Fibroblast of skin of left quadriceps (primary cell): ENCODE results near the gene ZNF609.
"Not testable (repeated sequence)": the region's sequence is repeated elsewhere in the genome, so short reads cannot be mapped to it uniquely, and the experiment has no call there.

ENCODE experiments used
- DNase-seq, 2 experiments: peaks; one replicate each; pipeline ENCODE4 v3.0.0-alpha.2; 2013; ENCODE audit warnings: low read depth in 2 of 2

Gene ZNF609

DNA sequence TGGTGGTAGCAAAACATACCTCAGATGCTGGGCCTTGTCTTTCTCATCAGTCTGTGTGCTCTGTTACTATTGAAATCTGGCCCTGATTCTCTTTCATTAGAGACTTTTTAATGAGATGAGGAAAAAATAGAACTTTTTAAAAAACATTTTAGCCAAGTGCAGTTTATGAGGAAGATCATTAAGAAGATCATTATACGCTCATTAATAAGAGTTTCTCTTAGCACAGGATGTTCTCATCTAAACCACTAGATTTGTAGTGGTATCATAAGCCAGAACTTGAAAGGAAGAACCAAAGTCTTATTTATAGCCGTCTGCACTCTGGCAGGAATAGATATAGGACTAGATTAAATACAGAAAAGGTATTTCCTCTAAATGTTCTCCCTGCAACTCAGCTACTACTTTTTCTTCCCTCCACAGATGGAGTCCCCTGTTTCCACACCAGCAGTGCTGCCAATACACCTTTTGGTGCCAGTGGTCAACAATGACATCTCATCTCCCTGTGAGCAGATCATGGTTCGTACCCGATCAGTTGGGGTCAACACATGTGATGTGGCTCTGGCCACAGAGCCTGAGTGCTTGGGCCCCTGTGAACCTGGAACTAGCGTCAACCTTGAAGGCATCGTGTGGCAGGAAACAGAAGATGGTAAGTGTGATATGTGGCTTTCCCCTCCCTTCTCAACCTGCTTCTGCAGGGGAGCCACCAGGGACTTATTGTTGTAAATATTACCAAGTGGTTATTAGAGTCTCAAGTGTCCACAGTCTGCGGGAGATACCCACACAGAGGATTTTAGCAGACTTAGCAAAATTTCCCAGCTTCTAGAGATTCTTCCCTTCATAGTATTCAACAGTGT is 162.3 kb downstream of the ZNF609 start:
- DNase-seq: no peak

DNA sequence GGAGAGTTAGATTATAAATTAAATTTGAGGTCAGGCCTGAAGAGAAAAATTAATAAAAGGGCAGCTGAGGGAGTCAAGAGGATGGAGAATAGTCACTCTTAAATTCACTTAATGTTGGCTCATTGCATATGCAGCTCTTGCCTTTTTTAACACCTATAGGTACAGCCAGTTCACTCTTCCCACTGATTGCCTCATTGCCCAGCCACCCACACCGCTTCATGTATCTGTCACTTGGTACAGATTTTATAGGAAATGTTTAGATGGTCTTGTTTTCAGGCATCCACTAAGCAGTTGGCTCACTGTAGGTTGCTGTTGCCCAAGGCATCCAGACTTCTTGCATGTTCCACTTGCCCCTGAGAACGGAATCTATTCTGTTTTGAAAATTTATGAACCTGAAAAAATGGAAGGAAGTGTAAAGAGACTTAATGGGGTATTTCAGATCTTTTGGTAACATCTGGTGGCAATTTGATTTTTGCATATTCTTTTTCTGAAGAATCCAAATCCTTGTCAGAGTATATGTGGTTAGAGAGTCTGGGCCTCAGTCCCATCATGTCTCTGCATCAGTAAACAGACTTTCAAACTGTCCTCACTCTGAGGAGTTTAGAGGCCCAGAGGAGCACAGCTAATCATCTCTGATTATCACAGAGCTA is 163.1 kb downstream of the ZNF609 start:
- peak; percentile 57 to 63 for DNase-seq

DNA sequence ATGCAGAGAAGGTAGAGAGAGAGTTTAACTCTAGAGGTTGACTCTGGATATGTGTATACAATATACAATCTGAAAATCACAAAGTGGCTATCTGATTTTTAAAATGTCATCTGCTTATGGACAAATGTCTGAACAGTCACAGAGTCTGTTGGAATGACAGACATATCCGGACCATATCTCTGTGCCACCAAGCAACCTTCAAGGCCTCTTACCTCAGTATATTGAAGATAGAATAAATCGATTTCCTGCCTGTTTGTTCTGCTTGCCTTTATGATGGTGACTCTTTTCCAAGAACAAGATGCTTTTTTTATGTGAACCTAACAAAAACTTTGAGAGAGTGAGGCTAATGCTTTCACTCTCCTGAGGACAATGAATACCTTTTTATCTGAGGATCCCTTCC is 163.9 kb downstream of the ZNF609 start:
- DNase-seq: no peak

DNA sequence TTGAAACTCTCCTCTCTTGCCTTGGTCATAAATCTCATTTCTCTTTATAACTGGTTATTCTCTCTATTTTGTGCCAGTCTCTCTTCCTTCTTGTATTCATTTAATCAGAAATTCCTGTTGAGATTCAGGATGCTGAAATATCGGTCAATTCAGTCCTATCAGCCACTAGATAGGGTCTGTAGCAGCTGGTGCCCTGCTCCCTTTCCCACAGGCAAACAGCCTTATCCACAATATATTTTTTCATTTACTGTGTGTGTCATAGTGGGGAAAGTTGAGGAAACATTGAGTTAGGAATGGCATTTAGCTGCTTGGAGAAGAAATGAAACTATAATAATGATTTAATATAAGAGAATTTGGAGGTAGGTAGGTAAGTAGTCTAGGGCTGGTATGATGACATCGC is 168.7 kb downstream of the ZNF609 start:
- no peak for DNase-seq

DNA sequence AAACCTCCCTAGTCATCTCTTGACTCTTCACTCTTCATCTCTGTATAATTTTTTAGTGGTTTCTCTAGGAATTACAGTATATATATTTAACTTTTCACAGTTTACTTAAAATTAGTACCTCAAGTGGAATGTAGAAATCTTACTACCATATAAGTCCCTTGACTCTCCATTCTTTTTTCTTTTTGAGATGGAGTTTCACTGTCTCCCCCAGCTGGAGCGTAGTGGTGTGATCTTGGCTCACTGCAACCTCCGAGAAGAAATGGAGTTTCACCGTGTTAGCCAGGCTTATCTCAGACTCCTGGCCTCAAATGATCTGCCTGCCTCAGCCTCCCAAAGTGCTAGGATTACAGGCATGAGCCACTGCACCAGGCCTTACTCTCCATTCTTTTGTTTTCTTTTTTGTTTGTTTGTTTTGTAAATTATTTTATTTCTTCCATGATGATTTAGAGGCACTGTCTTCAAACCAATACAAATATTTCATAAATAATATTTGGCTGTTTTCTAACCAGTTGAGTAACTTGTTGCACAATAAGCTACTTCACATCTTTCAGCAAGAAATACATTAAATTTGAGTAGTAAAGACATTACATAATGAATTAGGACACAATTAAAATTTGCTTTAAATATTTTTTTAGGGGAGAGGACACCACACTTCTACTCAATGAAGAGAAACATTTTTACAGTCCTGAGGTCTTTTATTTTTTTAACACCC is 170.2 kb downstream of the ZNF609 start:
- no peak for DNase-seq

DNA sequence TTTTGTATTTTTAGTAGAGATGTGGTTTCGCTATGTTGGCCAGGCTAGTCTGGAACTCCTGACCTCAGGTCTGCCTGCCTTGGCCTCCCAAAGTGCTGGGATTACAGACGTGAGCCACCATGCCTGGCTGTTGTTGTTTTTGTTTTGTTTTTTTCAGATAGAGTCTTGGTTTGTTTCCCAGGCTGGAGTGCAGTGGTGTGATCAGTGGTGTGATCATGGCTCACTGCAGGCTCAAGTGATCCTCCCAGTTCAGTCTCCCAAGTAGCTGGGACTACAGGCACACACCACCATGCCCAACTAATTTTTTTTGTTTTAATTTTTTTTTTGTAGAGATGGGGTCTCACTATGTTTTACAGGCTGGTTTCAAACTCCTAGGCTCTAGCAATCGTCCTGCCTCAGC is 172.3 kb downstream of the ZNF609 start:
- DNase-seq: not testable (repeated sequence)

DNA sequence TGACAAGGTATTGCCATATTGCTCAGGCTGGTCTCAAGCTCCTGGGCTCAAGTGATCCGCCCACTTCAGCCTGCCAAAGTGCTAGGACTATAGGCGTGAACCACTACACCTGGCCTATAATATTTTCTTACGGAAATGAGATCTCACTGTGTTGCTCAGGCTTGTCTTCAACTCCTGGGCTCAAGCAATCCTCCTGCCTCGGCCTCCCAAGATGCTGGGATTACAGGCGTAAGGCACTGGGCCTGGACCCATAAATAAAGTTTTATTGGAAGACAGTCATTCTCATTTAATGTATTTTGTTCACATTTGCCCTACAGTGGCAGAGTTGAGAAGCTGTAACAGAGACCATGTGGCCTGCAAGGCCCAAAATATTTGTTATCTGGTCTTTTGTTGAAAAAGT is 173.0 kb downstream of the ZNF609 start:
- DNase-seq: no peak

DNA sequence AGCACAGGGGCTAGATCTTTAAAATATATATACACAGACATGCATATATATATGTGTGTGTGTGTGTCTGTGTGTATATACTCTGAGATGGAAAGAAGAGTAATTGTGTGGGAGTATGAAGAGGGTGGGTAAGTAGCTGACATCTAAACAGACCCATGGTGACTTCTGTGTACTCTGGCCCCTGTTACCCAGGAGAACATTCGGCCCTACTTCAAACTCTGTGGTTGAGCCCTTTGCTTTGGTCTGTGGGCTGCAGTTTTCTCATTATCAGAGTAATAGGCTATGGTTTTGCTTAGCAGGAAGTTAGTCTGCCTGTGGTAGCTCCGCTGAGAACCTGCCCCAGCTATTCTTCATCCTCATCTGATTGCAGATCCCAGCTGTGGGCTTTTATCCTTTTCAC is 173.6 kb downstream of the ZNF609 start:
- DNase-seq: no peak

DNA sequence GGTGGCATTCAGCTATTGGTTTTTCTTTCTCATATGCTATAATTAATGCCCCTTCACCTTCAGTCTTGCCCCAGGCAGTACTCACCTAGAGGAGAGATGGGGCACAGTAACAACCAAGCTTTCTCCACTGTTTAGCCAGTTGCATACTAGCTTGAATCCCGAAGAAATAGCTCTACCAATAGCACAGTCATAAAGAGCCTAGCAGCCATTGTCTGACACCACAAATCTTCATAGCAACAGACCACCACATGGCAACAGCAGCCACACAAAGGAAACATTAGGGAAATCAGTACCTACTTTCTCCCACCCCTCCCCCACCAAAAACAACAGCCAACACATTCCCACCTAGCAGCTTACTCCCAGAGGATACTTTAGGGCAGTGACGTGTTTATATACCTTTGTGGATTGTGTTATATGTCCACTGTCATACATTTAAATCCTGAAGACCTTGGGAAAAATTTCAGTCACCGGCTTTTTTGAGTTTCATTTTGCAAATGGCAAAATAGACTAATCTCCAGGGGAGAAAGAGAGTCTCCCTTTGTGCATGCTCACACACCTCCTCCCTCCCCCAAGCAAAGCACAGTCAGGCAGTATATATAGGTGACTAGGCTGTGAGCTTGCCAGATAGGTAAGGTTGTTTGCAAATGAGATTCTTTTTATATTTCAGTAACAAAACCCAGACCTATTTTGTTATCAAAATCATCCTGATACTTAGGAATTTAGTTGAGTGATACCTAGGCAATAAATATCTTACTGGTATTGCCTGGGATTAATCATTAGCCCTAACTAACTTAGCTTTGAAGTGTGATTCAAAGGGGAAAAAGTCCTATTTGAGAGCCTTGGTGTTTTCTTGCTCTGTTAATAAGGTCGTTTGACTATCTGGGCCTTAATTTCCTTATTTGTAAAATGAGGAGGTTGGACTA is 174.5 kb downstream of the ZNF609 start:
- DNase-seq: no peak

DNA sequence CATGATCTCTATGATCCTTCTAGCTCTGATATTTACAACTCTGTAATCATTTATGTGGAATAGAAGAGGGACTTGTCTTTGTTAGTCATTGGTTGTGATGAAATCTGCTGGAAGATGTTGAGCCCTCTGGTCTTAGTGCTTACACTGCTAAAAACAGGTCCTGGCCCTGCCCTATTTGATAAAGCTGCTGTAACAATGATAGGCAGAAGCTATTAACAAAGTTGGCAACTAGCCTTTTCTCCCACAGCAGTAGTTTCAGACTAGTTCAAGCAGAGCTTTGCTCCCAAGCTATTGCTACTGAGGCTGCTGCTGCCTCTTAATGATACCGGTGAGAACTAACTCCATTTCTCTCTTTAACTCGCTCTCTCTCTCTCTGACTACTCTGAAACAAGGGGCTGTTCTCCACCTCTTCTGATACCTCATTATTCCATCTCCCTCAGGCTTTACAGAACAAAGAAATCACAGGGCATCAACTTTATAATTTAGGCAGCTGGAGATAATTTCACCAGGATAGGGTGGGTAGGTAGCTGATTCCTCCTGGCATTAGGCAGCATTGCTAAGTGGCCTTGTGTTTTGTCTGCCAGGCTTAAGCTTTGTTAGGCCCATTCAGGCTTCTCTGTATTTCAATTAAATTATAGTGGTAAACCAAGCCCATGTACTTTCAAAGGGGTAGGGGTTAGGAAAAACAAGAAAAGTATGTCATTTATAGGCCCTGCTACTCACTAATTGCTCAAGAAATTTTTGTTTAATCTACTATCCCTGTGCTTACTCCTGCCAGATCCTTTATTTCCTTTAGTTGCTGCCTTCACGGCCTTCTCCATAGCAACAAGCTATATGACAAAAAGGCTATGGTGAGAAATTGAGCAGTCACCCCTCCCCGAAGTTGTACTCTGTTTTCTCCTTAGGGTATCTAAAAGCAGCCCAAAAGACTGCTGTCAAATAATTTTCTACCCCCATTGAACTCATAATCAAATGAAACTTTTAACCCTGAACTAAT is 175.4 kb downstream of the ZNF609 start:
- no peak for DNase-seq

DNA sequence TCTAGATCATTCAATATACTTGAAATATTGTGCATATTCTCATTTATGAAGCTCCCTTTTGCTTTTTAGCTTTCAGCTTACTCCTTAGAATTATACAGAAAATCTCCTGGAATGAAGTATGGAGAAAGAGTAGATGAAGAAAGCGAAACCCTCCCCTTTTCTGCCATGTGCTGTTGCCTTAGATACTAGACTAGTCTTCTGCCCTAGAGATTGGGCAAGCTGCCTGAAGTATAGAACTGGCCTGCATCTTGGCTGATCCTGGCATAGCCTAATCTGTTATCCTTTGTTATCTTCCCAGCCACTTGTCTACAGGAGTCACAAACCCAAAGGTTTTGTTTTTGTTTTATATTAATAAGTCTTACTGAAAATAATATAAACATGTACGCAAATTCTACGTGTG is 176.2 kb downstream of the ZNF609 start:
- no peak for DNase-seq

DNA sequence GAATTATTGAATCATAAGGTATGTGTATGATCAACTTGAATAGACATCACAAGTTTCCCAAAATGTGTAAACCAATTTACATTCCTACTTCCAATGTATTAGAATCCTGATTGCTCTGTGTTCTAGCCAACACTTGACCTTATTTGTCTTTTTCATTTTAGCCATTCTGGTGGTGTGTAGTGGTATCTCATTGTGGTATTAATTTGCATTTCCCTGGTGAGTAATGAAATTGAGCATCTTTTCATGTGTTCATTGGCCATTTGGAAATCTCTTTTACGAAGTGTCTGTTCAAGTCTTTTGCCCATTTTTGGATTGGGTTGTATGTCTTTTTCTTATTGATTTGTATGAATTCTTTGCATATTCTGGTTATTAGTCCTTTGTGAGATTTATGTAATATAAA is 177.0 kb downstream of the ZNF609 start:
- DNase-seq: no peak

DNA sequence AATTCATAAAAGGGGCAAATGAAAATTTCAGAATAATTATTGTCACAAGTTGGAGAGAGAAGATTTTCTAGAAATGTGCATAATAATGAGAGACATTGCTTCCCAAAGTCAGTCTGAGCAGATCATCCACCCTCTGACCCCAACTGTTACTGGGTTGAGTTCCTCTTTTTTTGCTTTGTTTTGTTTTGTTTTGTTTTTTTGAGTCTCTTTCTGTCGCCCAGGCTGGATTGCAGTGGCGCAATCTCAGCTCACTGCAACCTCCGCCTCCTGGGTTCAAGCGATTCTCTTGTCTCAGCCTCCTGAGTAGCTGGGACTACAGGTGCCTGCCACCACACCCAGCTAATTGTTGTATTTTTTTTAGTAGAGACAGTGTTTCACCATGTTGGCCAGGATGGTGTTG is 179.4 kb downstream of the ZNF609 start:
- DNase-seq: not testable (repeated sequence)

DNA sequence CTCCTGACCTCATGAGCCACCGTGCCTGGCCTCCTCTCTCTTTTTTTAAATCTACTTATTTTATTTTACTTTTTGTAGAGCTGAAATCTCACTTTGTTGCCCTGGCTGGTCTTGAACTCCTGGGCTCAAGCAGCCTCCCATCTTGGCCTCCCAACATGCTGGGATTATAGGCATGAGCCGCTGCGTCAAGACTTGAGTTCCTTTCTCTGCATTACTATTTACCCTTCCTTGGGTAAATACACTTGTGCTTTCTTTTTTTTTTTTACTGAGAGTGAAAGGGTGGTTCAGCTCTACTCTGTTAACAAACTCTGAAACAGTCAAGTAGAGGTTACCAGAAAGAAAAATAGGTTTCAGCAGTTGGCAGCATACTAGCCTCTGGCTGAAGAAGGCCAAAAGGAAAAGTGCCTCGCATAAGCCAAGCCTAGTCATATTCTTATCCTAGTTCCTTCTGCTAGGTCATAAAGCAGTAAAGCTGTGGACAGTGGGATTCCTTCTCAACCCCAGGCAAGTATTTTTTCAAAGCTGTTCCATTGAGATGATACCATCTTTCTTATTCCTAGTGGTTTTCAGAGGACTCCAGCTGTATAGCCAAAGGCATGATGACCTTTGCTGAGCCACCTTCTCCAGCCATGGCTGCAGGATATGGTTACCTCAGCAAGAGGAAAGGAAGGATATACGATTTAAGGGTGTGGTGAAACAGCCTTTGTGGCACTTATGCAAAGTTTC is 179.9 kb downstream of the ZNF609 start:
- no peak for DNase-seq

DNA sequence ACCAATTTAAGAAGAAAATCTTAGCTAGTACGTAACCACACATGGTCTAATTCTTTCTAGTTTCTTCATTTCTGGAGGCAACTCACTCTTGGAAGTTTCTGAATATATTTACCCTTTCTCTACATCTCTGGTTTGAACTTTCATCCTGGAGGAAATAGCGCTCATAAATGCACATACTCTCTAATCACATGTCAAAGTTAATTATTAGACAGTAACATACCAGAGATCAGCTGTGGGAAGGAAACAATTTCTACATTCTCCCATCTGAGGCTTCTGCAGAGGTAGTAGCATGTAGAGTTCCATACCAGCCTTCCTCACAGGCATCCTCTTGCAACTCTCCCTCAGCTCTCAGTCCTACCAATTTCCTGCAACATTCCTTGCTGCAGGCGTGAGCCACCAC is 182.5 kb downstream of the ZNF609 start:
- DNase-seq: no peak

DNA sequence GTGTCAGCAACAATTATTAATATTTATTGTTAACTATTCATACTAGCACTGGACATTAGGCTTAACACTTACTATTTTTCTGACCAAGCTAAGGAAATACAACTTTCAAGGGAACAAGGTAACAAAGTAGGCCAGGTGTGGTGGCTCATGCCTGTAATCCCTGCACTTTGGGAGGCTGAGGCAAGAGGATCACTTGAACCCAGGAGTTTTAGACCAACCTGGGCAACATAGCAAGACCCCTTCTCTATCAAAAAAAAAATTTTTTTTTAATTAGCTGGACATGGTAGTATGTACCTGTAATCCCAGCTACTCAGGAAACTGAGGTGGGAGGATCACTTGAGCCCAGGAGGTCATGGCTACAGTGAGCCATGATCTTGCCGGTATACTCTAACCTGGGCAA is 183.3 kb downstream of the ZNF609 start:
- no peak for DNase-seq

DNA sequence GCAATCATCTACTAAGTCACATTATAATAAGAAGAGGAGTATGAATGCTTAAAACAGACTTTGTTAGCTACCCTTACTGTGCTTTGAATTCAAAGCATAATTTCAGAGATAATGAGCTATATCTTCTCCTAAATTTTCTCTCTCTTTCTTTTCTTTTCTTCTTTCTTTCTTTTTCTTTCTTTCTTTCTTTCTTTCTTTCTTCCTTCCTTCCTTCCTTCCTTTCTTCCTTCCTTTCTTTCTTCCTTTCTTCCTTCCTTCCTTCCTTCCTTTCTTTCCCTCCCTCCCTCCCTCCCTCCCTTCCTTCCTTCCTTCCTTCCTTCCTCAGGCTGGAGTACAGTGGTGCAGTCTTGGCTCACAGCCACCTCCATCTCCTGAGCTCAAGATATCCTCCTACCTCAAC is 184.4 kb downstream of the ZNF609 start:
- not testable (repeated sequence) for DNase-seq

DNA sequence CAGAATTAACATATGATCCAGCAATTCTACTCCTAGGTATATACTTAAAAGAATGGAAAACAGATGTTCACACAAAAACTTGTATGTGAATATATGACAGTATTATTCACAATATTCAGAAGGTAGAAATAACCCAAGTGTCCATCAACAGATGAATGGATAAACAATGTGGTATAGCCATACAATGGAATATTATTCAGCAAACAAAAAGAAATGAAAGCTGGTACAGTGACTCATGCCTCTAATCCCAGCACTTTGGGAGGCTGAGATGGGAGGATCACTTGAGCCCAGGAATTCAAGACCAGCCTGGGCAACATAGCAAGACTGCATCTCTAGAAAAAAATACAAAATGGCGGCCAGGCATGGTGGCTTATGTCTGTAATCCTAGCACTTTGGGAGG is 185.6 kb downstream of the ZNF609 start:
- no peak for DNase-seq

DNA sequence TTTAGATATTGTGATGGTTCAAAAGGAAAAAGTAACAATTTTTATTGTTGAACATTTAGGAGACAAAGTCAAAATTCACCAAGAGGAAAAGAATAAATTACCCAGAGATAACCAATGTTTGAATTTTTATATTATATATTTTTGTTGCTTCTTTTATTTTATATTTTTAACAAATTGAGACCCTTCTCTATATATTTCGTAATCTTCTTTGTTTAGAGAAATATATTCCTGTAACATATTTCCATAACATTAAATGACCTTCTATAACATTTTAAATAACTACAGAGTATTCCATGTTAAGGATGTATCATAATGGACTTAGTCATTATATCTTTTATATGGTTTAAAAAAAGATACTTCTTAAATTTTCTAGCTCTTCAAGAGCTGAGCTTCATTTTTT is 187.0 kb downstream of the ZNF609 start:
- DNase-seq: no peak

DNA sequence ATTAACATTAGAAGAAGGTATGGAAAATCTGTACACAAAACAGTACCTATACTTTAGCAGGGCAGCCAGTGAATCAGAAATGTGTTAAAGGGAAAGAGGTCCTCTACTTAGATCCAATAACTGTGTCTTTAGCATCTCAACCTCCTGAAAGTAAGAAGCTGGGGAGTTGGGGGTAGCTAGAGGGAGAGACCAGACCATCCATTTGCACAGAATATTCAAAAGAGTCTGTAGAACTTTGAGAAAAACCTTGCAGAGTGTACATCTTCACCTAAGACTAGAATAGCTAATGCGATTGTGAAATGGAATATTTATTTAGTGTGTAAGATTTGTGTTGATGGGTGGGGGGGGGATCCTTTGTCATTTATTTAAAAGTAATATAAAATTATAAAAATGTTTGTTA is 190.2 kb downstream of the ZNF609 start:
- DNase-seq: no peak
